ENCODE data around the gene EDEM3.

EDEM3 gene

GRCh38 chr1:184672013-184672726 is 82.5 kb downstream of the EDEM3 start:
- FAIRE-seq: no peak
- TF ChIP-seq, protein P1, sequence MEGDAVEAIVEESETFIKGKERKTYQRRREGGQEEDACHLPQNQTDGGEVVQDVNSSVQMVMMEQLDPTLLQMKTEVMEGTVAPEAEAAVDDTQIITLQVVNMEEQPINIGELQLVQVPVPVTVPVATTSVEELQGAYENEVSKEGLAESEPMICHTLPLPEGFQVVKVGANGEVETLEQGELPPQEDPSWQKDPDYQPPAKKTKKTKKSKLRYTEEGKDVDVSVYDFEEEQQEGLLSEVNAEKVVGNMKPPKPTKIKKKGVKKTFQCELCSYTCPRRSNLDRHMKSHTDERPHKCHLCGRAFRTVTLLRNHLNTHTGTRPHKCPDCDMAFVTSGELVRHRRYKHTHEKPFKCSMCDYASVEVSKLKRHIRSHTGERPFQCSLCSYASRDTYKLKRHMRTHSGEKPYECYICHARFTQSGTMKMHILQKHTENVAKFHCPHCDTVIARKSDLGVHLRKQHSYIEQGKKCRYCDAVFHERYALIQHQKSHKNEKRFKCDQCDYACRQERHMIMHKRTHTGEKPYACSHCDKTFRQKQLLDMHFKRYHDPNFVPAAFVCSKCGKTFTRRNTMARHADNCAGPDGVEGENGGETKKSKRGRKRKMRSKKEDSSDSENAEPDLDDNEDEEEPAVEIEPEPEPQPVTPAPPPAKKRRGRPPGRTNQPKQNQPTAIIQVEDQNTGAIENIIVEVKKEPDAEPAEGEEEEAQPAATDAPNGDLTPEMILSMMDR (IDR thresholded peaks at IDR 0.05; ENCODE audit: insufficient read depth, missing control alignments): no peak
- DNase-seq (ENCODE audit: insufficient read length, low spot score): no peak

- TF ChIP-seq, protein P1 (IDR thresholded peaks at IDR 0.05; ENCODE audit: insufficient read depth, missing control alignments): no peak
- FAIRE-seq (no peak), DNase-seq (ENCODE audit: insufficient read length, low spot score) (no peak)
Measured at GRCh38 chr1:184669391-184669790, 85.3 kb downstream of the EDEM3 start.

GRCh38 chr1:184665360-184665759 is 89.3 kb downstream of the EDEM3 start:
- DNase-seq (ENCODE audit: insufficient read length, low spot score) (no peak), FAIRE-seq (no peak)
- TF ChIP-seq, protein P1 (IDR thresholded peaks at IDR 0.05; ENCODE audit: insufficient read depth, missing control alignments): no peak

GRCh38 chr1:184664661-184665060 is 90.0 kb downstream of the EDEM3 start:
- FAIRE-seq (no peak), DNase-seq (ENCODE audit: insufficient read length, low spot score) (no peak)
- TF ChIP-seq, protein P1 (IDR thresholded peaks at IDR 0.05; ENCODE audit: insufficient read depth, missing control alignments): no peak

- DNase-seq (ENCODE audit: insufficient read length, low spot score) (peak; percentile 79), FAIRE-seq (no peak)
- TF ChIP-seq, protein P1 (IDR thresholded peaks at IDR 0.05; ENCODE audit: insufficient read depth, missing control alignments): peak; percentile 96
Measured at GRCh38 chr1:184664042-184664660, 90.5 kb downstream of the EDEM3 start.

GRCh38 chr1:184661801-184662200 is 92.9 kb downstream of the EDEM3 start:
- FAIRE-seq (peak; percentile 77), DNase-seq (ENCODE audit: insufficient read length, low spot score) (no peak)
- TF ChIP-seq, protein P1 (IDR thresholded peaks at IDR 0.05; ENCODE audit: insufficient read depth, missing control alignments): no peak
